Choroid plexus epithelial cell (primary cell): ENCODE measurements around the gene GPHN.
"Not testable (repeated sequence)": the region's sequence is repeated elsewhere in the genome, so short reads cannot be mapped to it uniquely, and the experiment has no call there.

Experiments used
- DNase-seq: peaks from one replicate; pipeline ENCODE4 v3.0.0-alpha.2; 2010; ENCODE audit warnings: low read depth
- H3K4me3 ChIP-seq: 2 replicates; pipeline ENCODE4 v1.5.1; 2011; ENCODE audit warnings: low read depth, mild to moderate bottlenecking, control low read depth, low read length, moderate library complexity
- CTCF ChIP-seq: conservative IDR thresholded peaks from 2 replicates; pipeline ENCODE4 v1.5.1; 2011; ENCODE audit warnings: low read depth, mild to moderate bottlenecking, control low read depth, inconsistent platforms, low read length, moderate library complexity

The GPHN gene

DNA sequence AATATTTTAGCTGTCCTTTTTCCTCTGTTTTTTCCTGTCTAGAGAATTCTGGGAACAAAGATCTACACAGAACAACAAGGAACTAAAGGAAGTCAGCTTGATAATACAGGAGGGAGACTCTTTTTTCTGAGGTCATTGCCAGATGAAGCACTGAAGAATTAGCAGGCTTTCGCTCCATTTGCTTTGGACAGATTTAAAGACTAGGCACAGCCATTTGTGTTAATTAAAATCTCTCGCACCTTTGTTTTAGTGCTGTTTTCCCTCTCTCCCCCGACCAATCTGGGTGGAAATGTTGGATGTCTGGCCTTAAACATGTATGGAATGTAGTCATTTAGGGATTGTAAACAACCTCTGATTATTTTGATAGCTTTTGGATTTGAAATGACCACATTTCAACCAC is 9.6 kb upstream of the GPHN start:
- H3K4me3 ChIP-seq: no peak overlapping the region
- no peak for TF ChIP-seq CTCF
- DNase-seq: no peak

DNA sequence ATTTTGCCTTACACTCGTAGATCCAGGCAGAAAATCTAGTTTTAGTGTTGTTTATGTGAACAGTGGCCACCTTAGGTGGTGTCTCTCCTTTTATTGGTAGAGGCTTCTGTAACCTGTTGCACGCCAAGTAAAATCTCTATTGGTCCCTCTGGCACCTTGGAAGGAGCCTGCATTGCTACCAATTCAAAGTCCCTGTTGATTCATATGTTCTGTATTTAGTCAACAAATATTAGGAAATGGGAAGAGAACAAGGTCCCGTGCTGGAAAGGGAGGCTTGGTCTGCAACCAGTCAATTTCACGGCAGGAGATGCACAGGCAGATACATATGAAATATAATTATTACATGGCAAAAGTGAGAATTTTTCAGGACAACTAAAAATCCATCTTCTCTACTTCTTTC is 6.4 kb upstream of the GPHN start:
- DNase-seq: no peak
- no peak for TF ChIP-seq CTCF
- H3K4me3 ChIP-seq: no peak overlapping the region

DNA sequence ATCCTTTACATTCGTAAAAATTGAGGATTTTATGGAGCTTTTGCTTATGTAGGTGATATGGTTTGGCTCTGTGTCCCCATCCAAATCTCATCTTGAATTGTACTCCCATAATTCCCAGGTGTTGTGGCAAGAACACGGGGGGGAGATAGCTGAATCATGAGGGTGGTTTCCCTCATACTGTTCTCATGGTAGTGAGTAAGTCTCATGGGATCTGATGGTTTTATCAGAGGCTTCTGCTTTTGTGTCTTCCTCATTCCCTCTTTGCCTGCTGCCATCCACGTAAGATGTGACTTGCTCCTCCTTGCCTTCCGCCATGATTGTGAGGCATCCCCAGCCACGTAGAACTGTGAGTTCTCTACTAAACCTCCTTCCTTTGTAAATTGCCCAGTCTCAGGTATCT is 5.1 kb upstream of the GPHN start:
- DNase-seq, H3K4me3 ChIP-seq: not testable (repeated sequence)

- DNase-seq: peak; percentile 84
- H3K4me3 ChIP-seq: no peak overlapping the region
- no peak for TF ChIP-seq CTCF
Observed at GRCh38 chr14:66503532-66503931, 4.4 kb upstream of the GPHN start.

- DNase-seq: no peak
- peak overlapping the region; percentile 93 for H3K4me3 ChIP-seq
- TF ChIP-seq CTCF: no peak
Observed at GRCh38 chr14:66507181-66507721, 696 bp upstream of the GPHN start.

GRCh38 chr14:66508547-66508845 is 549 bp downstream of the GPHN start:
- no peak for TF ChIP-seq CTCF
- peak overlapping the region; percentile 93 for H3K4me3 ChIP-seq
- DNase-seq: no peak

GRCh38 chr14:66508846-66509621 is 1.1 kb downstream of the GPHN start:
- peak; percentile 33 for DNase-seq

More at GRCh38 chr14:66508846-66509621, 1.1 kb downstream of the GPHN start:
- peak overlapping the region; percentile 93 for H3K4me3 ChIP-seq
- no peak for TF ChIP-seq CTCF
